ENCODE measurements around the gene LRRN2. TPM values are rescaled to one million over a fixed set of nuclear protein-coding genes. Genes with fewer than 3 reads are reported as not detected.
A peak's percentile ranks its signal among the peaks of the same experiment; 100 is the strongest.
"Not testable (repeated sequence)": the region's sequence is repeated elsewhere in the genome, so short reads cannot be mapped to it uniquely, and the experiment has no call there.

LRRN2 gene
- total and polyA plus RNA-seq, 9 of the 15 experiments (the other 6 are each of a cell fraction or from before 2014, with no cell fraction given): 0.05 TPM; not detected in 8

DNA sequence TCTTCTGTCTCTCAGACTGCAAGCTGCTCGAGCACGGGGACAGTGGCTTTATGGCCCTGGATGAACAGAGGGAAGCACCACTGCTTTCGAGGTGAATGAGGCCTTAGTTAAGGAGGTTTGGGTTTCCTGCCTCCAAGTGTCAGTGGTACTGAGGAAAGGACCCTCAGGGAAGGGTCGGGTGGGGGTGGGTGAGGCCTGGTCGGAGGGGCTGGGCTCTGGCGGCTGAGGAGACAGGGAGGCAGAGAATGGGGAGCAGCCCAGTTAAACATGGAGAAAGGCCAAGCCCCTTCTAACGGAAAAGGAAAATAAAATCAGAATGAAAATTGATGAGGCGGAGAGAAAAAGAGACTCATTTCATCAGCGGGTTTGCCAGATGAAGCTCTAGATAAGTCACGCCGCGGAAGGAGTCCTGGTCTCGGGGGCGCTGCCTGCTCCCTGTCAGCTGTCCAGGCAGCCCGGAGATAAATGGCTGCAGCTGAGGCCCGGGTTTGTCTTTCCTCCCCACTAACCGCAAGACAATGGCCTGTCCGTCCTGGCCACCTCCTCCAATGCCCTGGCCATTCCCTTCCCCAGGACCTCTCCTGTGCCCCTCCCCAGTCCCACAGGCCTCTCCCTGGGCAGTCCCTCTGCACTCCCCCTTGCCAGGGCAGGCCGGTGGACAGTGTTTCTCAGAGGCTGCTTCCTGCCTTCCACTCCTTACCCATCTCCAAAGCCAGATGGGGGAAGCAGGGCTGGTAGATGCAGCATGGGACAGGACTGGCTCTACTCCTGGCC, 55.2 kb downstream of the LRRN2 start (continued):
- TF ChIP-seq, protein P1, sequence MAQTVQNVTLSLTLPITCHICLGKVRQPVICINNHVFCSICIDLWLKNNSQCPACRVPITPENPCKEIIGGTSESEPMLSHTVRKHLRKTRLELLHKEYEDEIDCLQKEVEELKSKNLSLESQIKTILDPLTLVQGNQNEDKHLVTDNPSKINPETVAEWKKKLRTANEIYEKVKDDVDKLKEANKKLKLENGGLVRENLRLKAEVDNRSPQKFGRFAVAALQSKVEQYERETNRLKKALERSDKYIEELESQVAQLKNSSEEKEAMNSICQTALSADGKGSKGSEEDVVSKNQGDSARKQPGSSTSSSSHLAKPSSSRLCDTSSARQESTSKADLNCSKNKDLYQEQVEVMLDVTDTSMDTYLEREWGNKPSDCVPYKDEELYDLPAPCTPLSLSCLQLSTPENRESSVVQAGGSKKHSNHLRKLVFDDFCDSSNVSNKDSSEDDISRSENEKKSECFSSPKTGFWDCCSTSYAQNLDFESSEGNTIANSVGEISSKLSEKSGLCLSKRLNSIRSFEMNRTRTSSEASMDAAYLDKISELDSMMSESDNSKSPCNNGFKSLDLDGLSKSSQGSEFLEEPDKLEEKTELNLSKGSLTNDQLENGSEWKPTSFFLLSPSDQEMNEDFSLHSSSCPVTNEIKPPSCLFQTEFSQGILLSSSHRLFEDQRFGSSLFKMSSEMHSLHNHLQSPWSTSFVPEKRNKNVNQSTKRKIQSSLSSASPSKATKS (CRISPR knock-in tag; IDR thresholded peaks at IDR 0.05): no peak
- TF ChIP-seq ETV6 (IDR thresholded peaks at IDR 0.05; ENCODE audit: borderline replicate concordance in 1 of 2, low read depth in 2 of 2, low read length in 1 of 2) (no peak; a peak in 1 of 4 replicates), ETV6 (CRISPR knock-in tag; IDR thresholded peaks at IDR 0.05; ENCODE audit: borderline replicate concordance) (no peak)
- TF ChIP-seq, protein P2, sequence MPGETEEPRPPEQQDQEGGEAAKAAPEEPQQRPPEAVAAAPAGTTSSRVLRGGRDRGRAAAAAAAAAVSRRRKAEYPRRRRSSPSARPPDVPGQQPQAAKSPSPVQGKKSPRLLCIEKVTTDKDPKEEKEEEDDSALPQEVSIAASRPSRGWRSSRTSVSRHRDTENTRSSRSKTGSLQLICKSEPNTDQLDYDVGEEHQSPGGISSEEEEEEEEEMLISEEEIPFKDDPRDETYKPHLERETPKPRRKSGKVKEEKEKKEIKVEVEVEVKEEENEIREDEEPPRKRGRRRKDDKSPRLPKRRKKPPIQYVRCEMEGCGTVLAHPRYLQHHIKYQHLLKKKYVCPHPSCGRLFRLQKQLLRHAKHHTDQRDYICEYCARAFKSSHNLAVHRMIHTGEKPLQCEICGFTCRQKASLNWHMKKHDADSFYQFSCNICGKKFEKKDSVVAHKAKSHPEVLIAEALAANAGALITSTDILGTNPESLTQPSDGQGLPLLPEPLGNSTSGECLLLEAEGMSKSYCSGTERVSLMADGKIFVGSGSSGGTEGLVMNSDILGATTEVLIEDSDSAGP (CRISPR knock-in tag; IDR thresholded peaks at IDR 0.05): no peak

DNA sequence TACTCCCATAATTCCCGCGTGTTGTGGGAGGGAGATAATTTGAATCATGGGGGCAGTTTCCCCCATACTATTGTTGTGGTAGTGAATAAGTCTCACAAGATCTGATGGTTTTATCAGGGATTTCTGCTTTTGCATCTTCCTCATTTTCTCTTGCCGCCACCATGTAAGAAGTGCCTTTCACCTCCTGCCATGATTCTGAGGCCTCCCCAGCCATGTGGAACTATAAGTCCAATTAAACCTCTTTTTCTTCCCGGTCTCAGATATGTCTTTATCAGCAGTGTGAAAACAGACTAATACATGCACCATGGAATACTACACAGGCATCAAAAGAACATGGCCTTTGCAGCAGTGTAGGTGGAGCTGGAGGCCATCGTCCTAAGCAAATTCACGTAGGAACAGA, 56.1 kb downstream of the LRRN2 start:
- H3K9me1 ChIP-seq (ENCODE audit: control insufficient read depth, insufficient read depth, low read length); H2AFZ ChIP-seq (ENCODE audit: low read depth, low read length); H4K20me1 ChIP-seq (replicated peaks; ENCODE audit: control insufficient read depth, insufficient read depth, low read length); BruUV-seq (replicated peaks); in situ Hi-C loops (cut with MboI); H3K27ac ChIP-seq (ENCODE audit: extremely low read depth, low read depth, low read length); DNase-seq (ENCODE audit: extremely low read depth in 1 of 4, low spot score in 3 of 4); FAIRE-seq; intact Hi-C loops (cut with micrococcal nuclease); H3K4me2 ChIP-seq (ENCODE audit: insufficient read depth, low read length); ATAC-seq; H3K4me3 ChIP-seq; H3K9ac ChIP-seq (ENCODE audit: insufficient read depth in 1 of 2, low read depth in 2 of 2, low read length in 2 of 2); CTCF ChIA-PET (ENCODE audit: low intra/inter-chr PET ratio); H3K9me3 ChIP-seq (replicated peaks; ENCODE audit: control insufficient read depth, insufficient read depth, low read depth, low read length); H3K36me3 ChIP-seq (ENCODE audit: control insufficient read depth, insufficient read depth, low read length); H3K79me2 ChIP-seq (ENCODE audit: control insufficient read depth, insufficient read depth, low read length): not testable (repeated sequence)
- 0 out of 4 replicates have a peak, but pooled peaks of 1 of the 2 experiments have one; percentile 16 for TF ChIP-seq KDM1A (IDR thresholded peaks at IDR 0.05)
- TF ChIP-seq ZFP36 (IDR thresholded peaks at IDR 0.05; ENCODE audit: low read depth, low read length, partially characterized antibody): peak; percentile 69
- TF ChIP-seq ZNF146 (CRISPR knock-in tag; IDR thresholded peaks at IDR 0.05; ENCODE audit: unreplicated experiment): peak; percentile 77
- TF ChIP-seq ZNF766 (CRISPR knock-in tag; conservative IDR thresholded peaks at IDR 0.05): 0 out of 2 replicates have a peak, but pooled peaks have one; percentile 42
- TF ChIP-seq BCOR (IDR thresholded peaks at IDR 0.05): 0 out of 2 replicates have a peak, but pooled peaks have one; percentile 36
- TF ChIP-seq TRIM28 (IDR thresholded peaks at IDR 0.05): peak; percentile 80; the same call in 1 of the 2 replicates
- TF ChIP-seq TRIM24 (IDR thresholded peaks at IDR 0.05): 0 out of 4 replicates have a peak, but pooled peaks of 1 of the 2 experiments have one; percentile 18
- peaks cover 11 to 30% of the 10 kb centered on the region in 2 experiments; a peak in 3 of 5 replicates for H3K27me3 ChIP-seq (ENCODE audit: control insufficient read depth in 2 of 2, insufficient read depth in 2 of 2, low read length in 2 of 2)
- POLR2A ChIA-PET: interaction anchor here (1.0 kb wide), 1 partner anchor 18 kb away, joined by 4 read pairs; no protein-coding TSS in a partner anchor
- 68% methylated on average over 6 of the region's 6 CpGs for WGBS (ENCODE audit: insufficient coverage, low coverage, missing lambda C conversion rate)
- peaks cover 12 to 32% of the 10 kb centered on the region in 2 experiments for H3K4me1 ChIP-seq (replicated peaks in 1 of 2; ENCODE audit: control insufficient read depth in 2 of 2, insufficient read depth in 2 of 2, low read length in 2 of 2)

Data from K562 (cell line).